B cell (primary cell): ENCODE measurements around the gene PEX11G. TPM values are rescaled to one million over a fixed set of nuclear protein-coding genes. Genes with fewer than 3 reads are reported as not detected.

Source experiments
- ATAC-seq: fragments of 200-7000 bp; cut with Tn5 transposase; one replicate; pipeline ENCODE4 v1.10.0; 2021; ENCODE audit warnings: low read depth, mild to moderate bottlenecking, moderate number of reproducible peaks, moderate library complexity
- CTCF ChIA-PET: fragments of 350-600 bp; sonication (Branson Sonifier 250); formaldehyde crosslinking; loops from one replicate; lab custom pipeline; 2021; ENCODE audit warnings: antibody characterized with exemption, inconsistent platforms; lab: Charles Lee
- POLR2A ChIA-PET: fragments of 350-600 bp; sonication (Branson Sonifier 250); formaldehyde crosslinking; loops from one replicate; lab custom pipeline; 2021; ENCODE audit warnings: antibody characterized with exemption; lab: Charles Lee
- DNase-seq: peaks from one replicate; pipeline ENCODE4 v3.0.0; 2013
- H2AFZ ChIP-seq: 2 replicates; pipeline ENCODE4 v1.6.1; 2012; ENCODE audit warnings: mild to moderate bottlenecking, low read depth, low read length; ENCODE audit not compliant: insufficient read depth, poor library complexity, severe bottlenecking
- H3K27ac ChIP-seq, 2 donors: 1 replicate in 1 of 2; 2 replicates in 1 of 2; pipeline ENCODE4 v1.5.1; 2012 to 2013; ENCODE audit warnings: low read length in 2 of 2, mild to moderate bottlenecking in 2 of 2, moderate library complexity in 1 of 2
- H3K27me3 ChIP-seq, 4 experiments: fragments of 200-600 bp in 1 of 4; sonication (generic) in 1 of 4; replicated peaks in 1 of 4; 1 replicate in 2 of 4; 2 replicates in 2 of 4; pipeline versions ENCODE4 v1.6.1 to v1.7.0; 2013 to 2016; ENCODE audit warnings: low read length in 3 of 4, mild to moderate bottlenecking in 2 of 4, mixed read lengths in 1 of 4, moderate library complexity in 1 of 4; ENCODE audit not compliant: insufficient read depth in 4 of 4, control insufficient read depth in 3 of 4; ENCODE audit errors: control extremely low read depth in 1 of 4
- H3K36me3 ChIP-seq, 2 experiments: replicated peaks in 1 of 2; 1 replicate in 1 of 2; 2 replicates in 1 of 2; pipeline versions ENCODE4 v1.6.1 to v1.7.1; 2013; ENCODE audit warnings: low read length in 1 of 2; ENCODE audit not compliant: insufficient read depth in 2 of 2, control insufficient read depth in 1 of 2; ENCODE audit errors: control extremely low read depth in 1 of 2, extremely low read depth in 1 of 2
- H3K4me1 ChIP-seq, 2 donors: fragments of 200-600 bp in 1 of 2; sonication (generic) in 1 of 2; 1 replicate in 1 of 2; 2 replicates in 1 of 2; pipeline versions ENCODE4 v1.5.1 to v1.6.1; 2013 to 2017; ENCODE audit warnings: low read length in 2 of 2; ENCODE audit not compliant: control insufficient read depth in 2 of 2, insufficient read depth in 2 of 2
- H3K4me2 ChIP-seq: replicated peaks from 2 replicates; pipeline ENCODE3; 2012; ENCODE audit warnings: mild to moderate bottlenecking, low read depth, low read length; ENCODE audit not compliant: poor library complexity, severe bottlenecking
- H3K4me3 ChIP-seq, 5 experiments: fragments of 200-600 bp in 1 of 5; sonication (generic) in 1 of 5; 1 replicate in 3 of 5; 2 replicates in 2 of 5; pipeline versions ENCODE4 v1.5.1 to v1.7.0; 2011 to 2016; ENCODE audit warnings: low read length in 4 of 5, mild to moderate bottlenecking in 4 of 5, low read depth in 2 of 5, control low read depth in 1 of 5, moderate library complexity in 1 of 5; ENCODE audit not compliant: insufficient read depth in 1 of 5; ENCODE audit errors: control extremely low read depth in 1 of 5, extremely low read depth in 1 of 5
- H3K79me2 ChIP-seq: fragments of 200-600 bp; sonication (generic); one replicate; pipeline ENCODE4 v1.6.0; 2016; ENCODE audit warnings: low read length; ENCODE audit not compliant: control insufficient read depth, insufficient read depth
- H3K9ac ChIP-seq: fragments of 200-600 bp; sonication (generic); 2 replicates; pipeline ENCODE4 v1.6.1; 2017; ENCODE audit warnings: mild to moderate bottlenecking, low read length, moderate library complexity
- H3K9me3 ChIP-seq, 3 donors: one replicate each; pipeline versions ENCODE4 v1.6.1 to v1.7.1; 2013; ENCODE audit warnings: low read length in 2 of 3; ENCODE audit not compliant: control insufficient read depth in 2 of 3, insufficient read depth in 1 of 3; ENCODE audit errors: control extremely low read depth in 1 of 3
- H4K20me1 ChIP-seq: 2 replicates; pipeline ENCODE4 v1.6.0; 2012; ENCODE audit warnings: mild to moderate bottlenecking, low read length; ENCODE audit not compliant: insufficient read depth, control insufficient read depth, poor library complexity, severe bottlenecking
- H3K27ac Mint-ChIP-seq: one replicate; pipeline ENCODE4 v1.8.0; 2021; ENCODE audit warnings: mixed read lengths
- H3K27me3 Mint-ChIP-seq: one replicate; pipeline ENCODE4 v1.8.0; 2021; ENCODE audit warnings: mixed read lengths
- H3K4me1 Mint-ChIP-seq: one replicate; pipeline ENCODE4 v1.8.0; 2021; ENCODE audit warnings: mixed read lengths
- H3K4me3 Mint-ChIP-seq: one replicate; pipeline ENCODE4 v1.8.0; 2021; ENCODE audit warnings: mixed read lengths
- H3K9me3 Mint-ChIP-seq: one replicate; pipeline ENCODE4 v1.8.0; 2022; ENCODE audit warnings: mixed read lengths; ENCODE audit not compliant: insufficient read depth
- EZH2 ChIP-seq: IDR thresholded peaks from 2 replicates; pipeline ENCODE4 v1.6.1; 2012; ENCODE audit warnings: borderline replicate concordance, low read depth, mild to moderate bottlenecking, moderate library complexity, low read length; ENCODE audit not compliant: insufficient read depth, poor library complexity, severe bottlenecking
- WGBS: methylation state at CpG from one replicate; pipeline ENCODE4 v1.1.5; 2013; ENCODE audit warnings: missing lambda C conversion rate; ENCODE audit not compliant: insufficient coverage; 5-methylcytosine and 5-hydroxymethylcytosine counted together
- intact Hi-C: fragments of 100-400 bp; cut with micrococcal nuclease; formaldehyde crosslinking; loops from one replicate; pipeline ENCODE4 v1.10.0; 2022
- polyA plus RNA-seq: library from polyadenylated mRNA; depleted of rRNA; stranded (reverse); fragments of >200 nt; gene quantifications from 2 replicates; pipeline ENCODE4 v1.2.3, GENCODE V29; 2012
- total RNA-seq, 2 donors: library from RNA; stranded (reverse); fragments of 120-200 nt in 1 of 2; gene quantifications; 1 replicate in 1 of 2; 2 replicates in 1 of 2; pipeline versions ENCODE4 v1.2.3 to v1.2.4, GENCODE V29; 2013 to 2022
- TF ChIP-seq, protein P1 (sequence below): fragments of 200-600 bp; IDR thresholded peaks from one replicate; pipeline ENCODE4 v1.8.0; 2022; ENCODE audit warnings: antibody characterized with exemption, mild to moderate bottlenecking

The PEX11G gene
- total and polyA plus RNA-seq, 2 donors (not counting 1 experiment from before 2014, with no cell fraction given), result 0.40 to 0.62 TPM

DNA sequence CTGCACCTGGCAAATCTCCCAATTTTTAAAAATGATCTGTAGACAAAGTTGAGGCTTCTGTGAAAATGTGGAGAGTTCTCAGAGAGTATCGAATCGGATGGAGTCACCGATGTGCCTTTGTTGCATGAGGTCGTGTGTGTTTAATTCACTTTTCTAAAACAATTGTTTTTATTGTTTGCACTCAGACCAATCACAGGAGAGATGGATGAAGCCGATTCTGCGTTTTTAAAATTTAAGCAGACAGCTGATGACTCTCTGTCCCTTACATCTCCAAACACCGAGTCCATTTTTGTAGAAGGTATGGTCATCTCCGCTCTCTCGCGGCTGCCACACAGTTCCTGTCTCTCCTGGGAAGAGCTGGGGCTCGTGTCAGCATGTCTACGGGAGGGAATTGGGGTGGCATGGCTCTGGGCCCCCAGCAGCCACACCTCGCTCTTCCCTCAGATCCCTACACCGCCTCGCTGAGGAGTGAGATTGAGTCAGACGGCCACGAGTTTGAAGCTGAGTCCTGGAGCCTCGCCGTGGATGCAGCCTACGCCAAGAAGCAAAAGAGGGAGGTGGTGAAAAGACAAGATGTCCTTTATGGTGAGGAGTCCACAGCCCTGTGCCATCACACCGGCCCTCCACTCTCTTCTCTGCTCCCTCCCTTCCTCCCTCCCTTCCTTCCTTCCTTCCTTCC is 47.2 kb downstream of the PEX11G start:
- Mint-ChIP-seq H3K27ac (no peak overlapping the region), H3K4me3 (no peak overlapping the region), H3K27me3 (no peaks in the 10 kb centered on the region), H3K9me3 (no peaks in the 10 kb centered on the region), H3K4me1 (no peaks in the 10 kb centered on the region)
- ATAC-seq, result no peak
- no peak overlapping the region for H3K27ac ChIP-seq
- no peak overlapping the region for H3K9ac ChIP-seq
- peaks cover 73% of the 10 kb centered on the region for H3K79me2 ChIP-seq
- peaks cover 6 to 84% of the 10 kb centered on the region in 2 experiments for H3K36me3 ChIP-seq
- no peak overlapping the region for H3K4me3 ChIP-seq
- H3K9me3 ChIP-seq, result no peaks in the 10 kb centered on the region
- intact Hi-C loops, result no loop called here
- no peaks in the 10 kb centered on the region for H3K27me3 ChIP-seq
- POLR2A ChIA-PET, result no interaction called here
- no peak overlapping the region for H2AFZ ChIP-seq
- no peak for TF ChIP-seq EZH2
- TF ChIP-seq, protein P1, sequence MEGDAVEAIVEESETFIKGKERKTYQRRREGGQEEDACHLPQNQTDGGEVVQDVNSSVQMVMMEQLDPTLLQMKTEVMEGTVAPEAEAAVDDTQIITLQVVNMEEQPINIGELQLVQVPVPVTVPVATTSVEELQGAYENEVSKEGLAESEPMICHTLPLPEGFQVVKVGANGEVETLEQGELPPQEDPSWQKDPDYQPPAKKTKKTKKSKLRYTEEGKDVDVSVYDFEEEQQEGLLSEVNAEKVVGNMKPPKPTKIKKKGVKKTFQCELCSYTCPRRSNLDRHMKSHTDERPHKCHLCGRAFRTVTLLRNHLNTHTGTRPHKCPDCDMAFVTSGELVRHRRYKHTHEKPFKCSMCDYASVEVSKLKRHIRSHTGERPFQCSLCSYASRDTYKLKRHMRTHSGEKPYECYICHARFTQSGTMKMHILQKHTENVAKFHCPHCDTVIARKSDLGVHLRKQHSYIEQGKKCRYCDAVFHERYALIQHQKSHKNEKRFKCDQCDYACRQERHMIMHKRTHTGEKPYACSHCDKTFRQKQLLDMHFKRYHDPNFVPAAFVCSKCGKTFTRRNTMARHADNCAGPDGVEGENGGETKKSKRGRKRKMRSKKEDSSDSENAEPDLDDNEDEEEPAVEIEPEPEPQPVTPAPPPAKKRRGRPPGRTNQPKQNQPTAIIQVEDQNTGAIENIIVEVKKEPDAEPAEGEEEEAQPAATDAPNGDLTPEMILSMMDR, result no peak
- CTCF ChIA-PET, result interaction anchor here (0.7 kb wide), 1 partner anchor 258 kb away, joined by 3 read pairs; no protein-coding TSS in a partner anchor
- H4K20me1 ChIP-seq, result peaks cover 97% of the 10 kb centered on the region
- no peak for DNase-seq
- H3K4me2 ChIP-seq, result no peak overlapping the region
- whole genome bisulfite sequencing, result 97% methylated on average over 8 of the region's 21 CpGs
- no peaks in the 10 kb centered on the region for H3K4me1 ChIP-seq

GRCh38 chr19:7440188-7440975 is 48.5 kb downstream of the PEX11G start:
- Histone ChIP-seq H3K36me3 (peaks cover 6 to 86% of the 10 kb centered on the region in 2 experiments), H3K4me1 (no peaks in the 10 kb centered on the region), H3K9ac (no peak overlapping the region), H2AFZ (no peak overlapping the region), H3K79me2 (peaks cover 78% of the 10 kb centered on the region), H3K9me3 (no peaks in the 10 kb centered on the region), H3K4me3 (no peak overlapping the region), H3K27me3 (no peaks in the 10 kb centered on the region), H4K20me1 (peaks cover 98% of the 10 kb centered on the region), H3K27ac (no peak overlapping the region), H3K4me2 (no peak overlapping the region)
- 97% methylated on average over 42 of the region's 43 CpGs for WGBS
- DNase-seq (no peak), ATAC-seq (no peak)
- ChIA-PET CTCF (no interaction called here), POLR2A (no interaction called here)
- Mint-ChIP-seq H3K27me3 (no peaks in the 10 kb centered on the region), H3K27ac (no peak overlapping the region), H3K4me3 (no peak overlapping the region), H3K9me3 (no peaks in the 10 kb centered on the region), H3K4me1 (no peaks in the 10 kb centered on the region)
- TF ChIP-seq, protein P1, result no peak
- TF ChIP-seq EZH2, result no peak
- intact Hi-C loops, result no loop called here
